ENCODE data around the gene C1QTNF8. TPM values are rescaled to one million over a fixed set of nuclear protein-coding genes. Genes with fewer than 3 reads are reported as not detected.

C1QTNF8 gene
- total RNA-seq, 2 experiments from 2014 or later, result not detected

GRCh38 chr16:1117926-1118325, 21.9 kb upstream of the C1QTNF8 start:
- DNase-seq (ENCODE audit: low spot score), result no peak
- no peak for TF ChIP-seq CTCF (conservative IDR thresholded peaks at IDR 0.05; ENCODE audit: low read length)
- TF ChIP-seq EZH2phosphoT487 (IDR thresholded peaks at IDR 0.05; ENCODE audit: borderline replicate concordance, low read depth, low read length), result no peak
- Histone ChIP-seq H4K20me1 (ENCODE audit: insufficient read depth, low read length) (no peaks in the 10 kb centered on the region), H2AFZ (ENCODE audit: low read length) (no peak overlapping the region), H3K9me3 (ENCODE audit: low read length) (no peaks in the 10 kb centered on the region), H3K79me2 (ENCODE audit: insufficient read depth, low read depth, low read length) (no peaks in the 10 kb centered on the region), H3K36me3 (ENCODE audit: insufficient read depth, low read length) (no peaks in the 10 kb centered on the region), H3K9me2 (ENCODE audit: insufficient read depth, low read length) (no peaks in the 10 kb centered on the region), H3K27ac (ENCODE audit: low read depth, low read length, poor library complexity, severe bottlenecking) (no peak overlapping the region), H3K4me3 (ENCODE audit: low read depth, low read length, poor library complexity, severe bottlenecking) (no peak overlapping the region), H3K4me1 (ENCODE audit: insufficient read depth, low read length, poor library complexity, severe bottlenecking) (peaks cover 15% of the 10 kb centered on the region), H3K4me2 (ENCODE audit: low read length) (no peak overlapping the region)
- intact Hi-C loops (cut with micrococcal nuclease; ENCODE audit: unreplicated experiment), result no loop called here
- CTCF ChIA-PET (ENCODE audit: unreplicated experiment), result no interaction called here
- no TSS peak for BruUV-seq (replicated peaks)
- POLR2A ChIA-PET, result no interaction called here

DNA sequence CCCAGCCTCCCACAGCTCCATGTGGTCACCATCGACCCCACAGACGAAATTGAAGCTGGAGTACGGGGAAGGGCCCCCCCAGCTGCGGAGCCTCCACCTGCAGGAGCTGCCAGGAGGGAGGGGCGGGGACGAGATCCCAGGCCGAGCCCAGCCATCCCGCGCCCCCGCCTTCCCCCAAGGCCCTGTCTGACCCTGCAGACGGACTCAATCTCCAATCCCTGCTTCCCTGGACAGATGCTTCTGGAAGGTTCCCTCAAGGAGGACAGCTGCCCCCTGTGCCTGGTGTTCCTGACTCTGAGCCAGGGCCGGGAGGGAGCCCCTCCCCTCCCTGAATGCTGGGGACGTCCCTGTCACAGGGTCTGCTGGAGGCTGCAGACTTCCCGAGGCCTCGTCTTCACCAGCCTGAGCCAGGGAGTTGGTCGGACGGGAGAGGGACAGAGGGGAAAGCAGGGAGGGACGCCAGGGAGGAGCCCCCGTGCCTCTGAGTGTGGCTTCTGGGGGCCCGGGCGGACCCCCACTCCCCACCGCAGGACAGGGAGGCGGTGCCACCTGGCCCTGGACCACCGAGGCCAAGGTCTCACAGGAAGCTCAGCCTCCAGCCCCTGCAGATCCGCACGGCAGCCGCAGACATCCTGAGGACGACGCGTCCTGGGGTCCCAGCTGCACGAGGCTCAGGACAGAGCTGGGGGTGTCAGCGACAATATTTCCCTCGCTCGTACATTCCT, 21.3 kb upstream of the C1QTNF8 start:
- ChIA-PET POLR2A (no interaction called here), CTCF (ENCODE audit: unreplicated experiment) (no interaction called here)
- no peaks in the 10 kb centered on the region for H3K9me3 ChIP-seq (ENCODE audit: low read length)
- no peaks in the 10 kb centered on the region for H4K20me1 ChIP-seq (ENCODE audit: insufficient read depth, low read length)
- H3K4me2 ChIP-seq (ENCODE audit: low read length), result no peak overlapping the region
- no TSS peak for BruUV-seq (replicated peaks)
- no peak overlapping the region for H2AFZ ChIP-seq (ENCODE audit: low read length)
- H3K9me2 ChIP-seq (ENCODE audit: insufficient read depth, low read length), result no peaks in the 10 kb centered on the region
- H3K79me2 ChIP-seq (ENCODE audit: insufficient read depth, low read depth, low read length), result no peaks in the 10 kb centered on the region
- no peak overlapping the region for H3K27ac ChIP-seq (ENCODE audit: low read depth, low read length, poor library complexity, severe bottlenecking)
- no peak for DNase-seq (ENCODE audit: low spot score)
- H3K4me3 ChIP-seq (ENCODE audit: low read depth, low read length, poor library complexity, severe bottlenecking), result no peak overlapping the region
- TF ChIP-seq EZH2phosphoT487 (IDR thresholded peaks at IDR 0.05; ENCODE audit: borderline replicate concordance, low read depth, low read length) (no peak), CTCF (conservative IDR thresholded peaks at IDR 0.05; ENCODE audit: low read length) (no peak)
- H3K4me1 ChIP-seq (ENCODE audit: insufficient read depth, low read length, poor library complexity, severe bottlenecking), result peaks cover 15% of the 10 kb centered on the region
- intact Hi-C loops (cut with micrococcal nuclease; ENCODE audit: unreplicated experiment), result no loop called here
- no peaks in the 10 kb centered on the region for H3K36me3 ChIP-seq (ENCODE audit: insufficient read depth, low read length)

- ChIA-PET CTCF (ENCODE audit: unreplicated experiment) (interaction anchor here (0.5 kb wide), 1 partner anchor 90 kb away, joined by 7 read pairs; no protein-coding TSS in a partner anchor), POLR2A (no interaction called here)
- intact Hi-C loops (cut with micrococcal nuclease; ENCODE audit: unreplicated experiment), result no loop called here
- no peak for DNase-seq (ENCODE audit: low spot score)
- no peaks in the 10 kb centered on the region for H4K20me1 ChIP-seq (ENCODE audit: insufficient read depth, low read length)
- peaks cover 15% of the 10 kb centered on the region for H3K4me1 ChIP-seq (ENCODE audit: insufficient read depth, low read length, poor library complexity, severe bottlenecking)
- H3K4me2 ChIP-seq (ENCODE audit: low read length), result no peak overlapping the region
- H3K36me3 ChIP-seq (ENCODE audit: insufficient read depth, low read length), result no peaks in the 10 kb centered on the region
- no peak overlapping the region for H2AFZ ChIP-seq (ENCODE audit: low read length)
- no peak for TF ChIP-seq EZH2phosphoT487 (IDR thresholded peaks at IDR 0.05; ENCODE audit: borderline replicate concordance, low read depth, low read length)
- TF ChIP-seq CTCF (conservative IDR thresholded peaks at IDR 0.05; ENCODE audit: low read length), result no peak
- H3K79me2 ChIP-seq (ENCODE audit: insufficient read depth, low read depth, low read length), result no peaks in the 10 kb centered on the region
- BruUV-seq (replicated peaks), result no TSS peak
- H3K9me3 ChIP-seq (ENCODE audit: low read length), result no peaks in the 10 kb centered on the region
- H3K27ac ChIP-seq (ENCODE audit: low read depth, low read length, poor library complexity, severe bottlenecking), result no peak overlapping the region
- no peaks in the 10 kb centered on the region for H3K9me2 ChIP-seq (ENCODE audit: insufficient read depth, low read length)
- H3K4me3 ChIP-seq (ENCODE audit: low read depth, low read length, poor library complexity, severe bottlenecking), result no peak overlapping the region
Observed at GRCh38 chr16:1116693-1117077, 20.6 kb upstream of the C1QTNF8 start.
